Loucy (cell line): ENCODE measurements around the gene CDS2.

ENCODE experiments used
- H2AFZ ChIP-seq: fragments of 200-600 bp; sonication (generic); 2 replicates; pipeline ENCODE4 v1.6.0; 2016; ENCODE audit warnings: antibody characterized with exemption, mild to moderate bottlenecking, low read length, moderate library complexity
- H3F3A ChIP-seq: fragments of 200-600 bp; 2 replicates; pipeline ENCODE4 v1.6.0; 2016; ENCODE audit warnings: antibody characterized with exemption, low read depth, mild to moderate bottlenecking
- H3K27me3 ChIP-seq: fragments of 200-600 bp; sonication (generic); 2 replicates; pipeline ENCODE4 v1.6.1; 2014; ENCODE audit warnings: low read length, mild to moderate bottlenecking; ENCODE audit not compliant: insufficient read depth, poor library complexity, severe bottlenecking
- H3K36me3 ChIP-seq: fragments of 200-600 bp; sonication (generic); 2 replicates; pipeline ENCODE4 v1.6.1; 2016; ENCODE audit warnings: low read length; ENCODE audit not compliant: insufficient read depth
- H3K4me1 ChIP-seq: fragments of 200-600 bp; sonication (generic); 2 replicates; pipeline ENCODE4 v1.5.1; 2014; ENCODE audit warnings: low read length, mild to moderate bottlenecking; ENCODE audit not compliant: insufficient read depth, poor library complexity, severe bottlenecking
- H3K4me2 ChIP-seq: fragments of 200-600 bp; sonication (generic); 2 replicates; pipeline ENCODE4 v1.6.0; 2014; ENCODE audit warnings: antibody characterized with exemption, low read length, low read depth, mild to moderate bottlenecking; ENCODE audit not compliant: poor library complexity, severe bottlenecking
- H3K4me3 ChIP-seq: fragments of 200-600 bp; sonication (generic); 2 replicates; pipeline ENCODE4 v1.5.1; 2014; ENCODE audit warnings: low read length, mild to moderate bottlenecking, mixed read lengths; ENCODE audit not compliant: poor library complexity, severe bottlenecking
- H3K79me2 ChIP-seq: fragments of 200-600 bp; sonication (generic); 2 replicates; pipeline ENCODE4 v1.6.1; 2014; ENCODE audit warnings: low read length; ENCODE audit not compliant: insufficient read depth
- H3K9ac ChIP-seq: fragments of 200-600 bp; sonication (generic); 2 replicates; pipeline ENCODE4 v1.6.0; 2014; ENCODE audit warnings: mild to moderate bottlenecking, low read depth, low read length, moderate library complexity; ENCODE audit not compliant: poor library complexity, severe bottlenecking
- H3K9me2 ChIP-seq: fragments of 200-600 bp; sonication (generic); replicated peaks from 2 replicates; pipeline ENCODE4 v1.6.1; 2016; ENCODE audit warnings: low read depth, low read length, mixed read lengths
- H3K9me3 ChIP-seq: fragments of 200-600 bp; sonication (generic); 2 replicates; pipeline ENCODE4 v1.6.1; 2014; ENCODE audit warnings: mild to moderate bottlenecking, antibody characterized with exemption, low read length, low read depth; ENCODE audit not compliant: insufficient read depth
- H4K20me1 ChIP-seq: fragments of 200-600 bp; sonication (generic); 2 replicates; pipeline ENCODE4 v1.6.0; 2014; ENCODE audit warnings: antibody characterized with exemption, low read length, mild to moderate bottlenecking; ENCODE audit not compliant: insufficient read depth, poor library complexity, severe bottlenecking
- EZH2phosphoT487 ChIP-seq: fragments of 200-600 bp; IDR thresholded peaks from 2 replicates; pipeline ENCODE4 v1.6.1; 2018; ENCODE audit warnings: antibody characterized with exemption, mild to moderate bottlenecking, moderate library complexity, borderline replicate concordance
- TF ChIP-seq, protein P1 (sequence below): fragments of 200-600 bp; sonication (generic); conservative IDR thresholded peaks from 2 replicates; pipeline ENCODE4 v1.5.1; 2014; ENCODE audit warnings: mild to moderate bottlenecking, antibody characterized with exemption, low read length

The CDS2 gene

DNA sequence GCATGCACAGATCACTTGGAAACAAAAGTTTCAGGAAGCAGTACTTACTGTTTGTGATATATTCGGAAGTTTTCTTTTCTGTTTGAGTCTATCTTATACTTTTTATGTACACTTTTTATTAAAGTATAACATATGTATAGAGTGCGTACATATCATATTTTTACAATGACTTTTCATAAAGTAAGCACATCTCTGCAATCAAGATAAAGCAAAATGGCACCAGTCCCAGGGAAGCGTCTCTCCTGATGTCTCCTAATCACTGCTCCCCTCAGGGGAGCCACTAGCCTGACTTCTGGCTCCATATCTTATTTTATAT is 26.3 kb downstream of the CDS2 start:
- H3K4me3 ChIP-seq: no peak overlapping the region

DNA sequence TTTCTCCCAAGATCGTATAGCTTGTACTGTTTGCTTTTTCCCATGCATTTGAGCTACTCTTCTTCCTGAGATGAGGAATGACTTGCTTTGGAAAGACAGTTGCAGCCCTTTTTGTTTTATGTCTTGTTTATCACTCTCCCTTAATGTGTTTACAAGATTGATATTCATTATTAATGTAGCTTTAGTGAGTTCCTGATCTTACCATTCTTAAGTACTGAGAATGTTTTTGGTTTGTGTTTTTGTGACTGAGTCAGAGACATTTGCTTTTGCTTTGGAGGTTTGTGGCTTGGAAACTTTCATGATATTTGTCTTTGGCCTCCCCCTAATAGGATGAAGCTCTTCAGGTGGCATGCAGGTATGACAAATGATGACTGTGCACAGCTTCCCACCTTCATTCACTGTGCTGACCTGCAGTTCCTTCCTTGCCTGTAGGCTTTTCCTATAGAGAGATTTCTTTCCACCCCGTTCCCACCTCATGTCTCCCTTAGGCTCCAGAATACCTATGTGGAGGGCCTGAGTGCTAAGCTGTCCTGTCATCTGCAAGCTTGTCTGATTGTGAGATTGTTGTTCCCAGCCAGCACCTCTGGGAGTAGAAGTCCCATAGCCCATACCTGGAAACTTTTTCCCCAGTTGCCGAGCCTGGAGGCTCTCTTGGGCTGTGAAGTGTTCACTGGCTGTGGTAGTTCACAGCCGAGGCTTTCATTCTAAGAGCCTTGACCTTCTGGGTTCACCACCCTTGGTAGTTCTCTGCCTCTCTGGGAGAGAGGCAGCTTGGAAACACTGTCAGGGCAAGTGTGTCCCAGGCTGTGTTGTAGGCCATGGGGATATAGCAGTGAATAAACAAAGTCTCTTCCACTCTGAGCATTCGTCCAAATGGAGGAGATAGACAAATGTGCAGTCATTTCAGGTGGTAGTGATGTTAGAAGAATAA is 27.1 kb downstream of the CDS2 start:
- peaks cover 62% of the 10 kb centered on the region for H3K79me2 ChIP-seq
- no peaks in the 10 kb centered on the region for H3F3A ChIP-seq

More for the DNA sequence above, 26.3 kb downstream of the CDS2 start:
- TF ChIP-seq, protein P1, sequence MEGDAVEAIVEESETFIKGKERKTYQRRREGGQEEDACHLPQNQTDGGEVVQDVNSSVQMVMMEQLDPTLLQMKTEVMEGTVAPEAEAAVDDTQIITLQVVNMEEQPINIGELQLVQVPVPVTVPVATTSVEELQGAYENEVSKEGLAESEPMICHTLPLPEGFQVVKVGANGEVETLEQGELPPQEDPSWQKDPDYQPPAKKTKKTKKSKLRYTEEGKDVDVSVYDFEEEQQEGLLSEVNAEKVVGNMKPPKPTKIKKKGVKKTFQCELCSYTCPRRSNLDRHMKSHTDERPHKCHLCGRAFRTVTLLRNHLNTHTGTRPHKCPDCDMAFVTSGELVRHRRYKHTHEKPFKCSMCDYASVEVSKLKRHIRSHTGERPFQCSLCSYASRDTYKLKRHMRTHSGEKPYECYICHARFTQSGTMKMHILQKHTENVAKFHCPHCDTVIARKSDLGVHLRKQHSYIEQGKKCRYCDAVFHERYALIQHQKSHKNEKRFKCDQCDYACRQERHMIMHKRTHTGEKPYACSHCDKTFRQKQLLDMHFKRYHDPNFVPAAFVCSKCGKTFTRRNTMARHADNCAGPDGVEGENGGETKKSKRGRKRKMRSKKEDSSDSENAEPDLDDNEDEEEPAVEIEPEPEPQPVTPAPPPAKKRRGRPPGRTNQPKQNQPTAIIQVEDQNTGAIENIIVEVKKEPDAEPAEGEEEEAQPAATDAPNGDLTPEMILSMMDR: no peak
- no peak for TF ChIP-seq EZH2phosphoT487
- Histone ChIP-seq H3K27me3 (no peaks in the 10 kb centered on the region), H3K9ac (no peak overlapping the region), H3K4me2 (no peak overlapping the region), H3K9me2 (no peaks in the 10 kb centered on the region), H4K20me1 (no peaks in the 10 kb centered on the region), H2AFZ (no peak overlapping the region), H3K79me2 (peaks cover 64% of the 10 kb centered on the region), H3F3A (no peaks in the 10 kb centered on the region), H3K36me3 (no peaks in the 10 kb centered on the region), H3K9me3 (no peaks in the 10 kb centered on the region), H3K4me1 (peaks cover 14% of the 10 kb centered on the region)

DNA sequence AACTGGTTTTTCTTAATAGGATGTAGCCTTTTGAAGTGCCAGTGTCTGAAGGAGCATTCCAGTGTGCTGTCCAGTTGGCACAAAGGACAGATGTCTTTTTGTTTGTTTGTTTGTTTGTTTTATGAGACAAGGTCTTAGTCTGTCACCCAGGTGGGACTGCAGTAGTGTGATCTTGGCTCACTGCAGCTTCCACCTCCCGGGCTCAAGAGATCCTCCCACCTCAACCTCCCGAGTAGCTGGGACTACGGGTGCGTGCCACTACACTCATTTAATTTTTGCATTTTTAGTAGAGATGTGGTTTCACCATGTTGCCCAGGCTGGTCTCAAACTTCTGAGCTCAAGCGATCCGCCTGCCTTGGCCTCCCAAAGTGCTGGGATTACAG is 27.7 kb downstream of the CDS2 start:
- no peak overlapping the region for H3K9ac ChIP-seq
- peaks cover 55% of the 10 kb centered on the region for H3K79me2 ChIP-seq

More for the DNA sequence above, 27.1 kb downstream of the CDS2 start:
- Histone ChIP-seq H3K27me3 (no peaks in the 10 kb centered on the region), H2AFZ (no peak overlapping the region), H3K9ac (no peak overlapping the region), H3K4me2 (no peak overlapping the region), H3K36me3 (no peaks in the 10 kb centered on the region), H3K9me2 (no peaks in the 10 kb centered on the region), H3K4me3 (no peak overlapping the region), H3K4me1 (peaks cover 14% of the 10 kb centered on the region), H3K9me3 (no peaks in the 10 kb centered on the region), H4K20me1 (no peaks in the 10 kb centered on the region)
- no peak for TF ChIP-seq EZH2phosphoT487
- TF ChIP-seq, protein P1: no peak

More for the DNA sequence above, 27.7 kb downstream of the CDS2 start:
- Histone ChIP-seq H3K9me3 (no peaks in the 10 kb centered on the region), H3F3A (no peaks in the 10 kb centered on the region), H2AFZ (no peak overlapping the region), H3K27me3 (no peaks in the 10 kb centered on the region), H4K20me1 (no peaks in the 10 kb centered on the region), H3K4me2 (no peak overlapping the region), H3K4me1 (peaks cover 14% of the 10 kb centered on the region), H3K4me3 (no peak overlapping the region), H3K9me2 (no peaks in the 10 kb centered on the region), H3K36me3 (no peaks in the 10 kb centered on the region)
- TF ChIP-seq, protein P1: no peak
- TF ChIP-seq EZH2phosphoT487: no peak
